H1 (cell line): ENCODE data around the gene ANKRD65. TPM values are rescaled to one million over a fixed set of nuclear protein-coding genes. Genes with fewer than 3 reads are reported as not detected.
A peak's percentile ranks its signal among the peaks of the same experiment; 100 is the strongest.

ENCODE experiments used
- CEBPB ChIP-seq: IDR thresholded peaks from 2 replicates; pipeline ENCODE4 v1.6.1; 2012; ENCODE audit warnings: low read depth, low read length
- CHD2 ChIP-seq: IDR thresholded peaks from 2 replicates; pipeline ENCODE4 v1.6.1; 2012; ENCODE audit warnings: low read length, improper control_type of control experiment
- CREB1 ChIP-seq: IDR thresholded peaks from 2 replicates; pipeline ENCODE4 v1.6.1; 2012; ENCODE audit warnings: inconsistent platforms
- CTBP2 ChIP-seq: IDR thresholded peaks from 2 replicates; pipeline ENCODE4 v1.7.0; 2011; ENCODE audit warnings: borderline replicate concordance, mild to moderate bottlenecking, moderate library complexity, mixed read lengths, low read length; ENCODE audit not compliant: insufficient read depth, insufficient read length
- GABPA ChIP-seq: IDR thresholded peaks from 2 replicates; pipeline ENCODE4 v1.6.1; 2011; ENCODE audit warnings: mild to moderate bottlenecking, low read length, moderate library complexity, borderline replicate concordance; ENCODE audit not compliant: insufficient read depth
- NANOG ChIP-seq: IDR thresholded peaks from 2 replicates; pipeline ENCODE4 v1.6.1; 2011; ENCODE audit warnings: low read length, low read depth, mild to moderate bottlenecking, inconsistent platforms; ENCODE audit not compliant: insufficient read depth, poor library complexity, severe bottlenecking
- PHF8 ChIP-seq: fragments of 200-600 bp; sonication (generic); conservative IDR thresholded peaks from 2 replicates; pipeline ENCODE4 v1.7.1; 2012; ENCODE audit warnings: low read depth, mild to moderate bottlenecking, inconsistent platforms, low read length, moderate library complexity
- POLR2AphosphoS5 ChIP-seq: IDR thresholded peaks from 2 replicates; pipeline ENCODE4 v1.6.1; 2011; ENCODE audit warnings: low read depth, low read length
- RAD21 ChIP-seq, 2 experiments: IDR thresholded peaks in 1 of 2; conservative IDR thresholded peaks in 1 of 2; 2 replicates each; pipeline ENCODE4 v1.6.1; 2011; ENCODE audit warnings: low read depth in 2 of 2, low read length in 2 of 2, improper control_type of control experiment in 1 of 2, inconsistent platforms in 1 of 2, mild to moderate bottlenecking in 1 of 2, moderate library complexity in 1 of 2
- RFX5 ChIP-seq: IDR thresholded peaks from 2 replicates; pipeline ENCODE4 v1.6.1; 2011; ENCODE audit warnings: low read depth, low read length, improper control_type of control experiment, borderline replicate concordance
- SIN3A ChIP-seq, 2 experiments: IDR thresholded peaks in 1 of 2; conservative IDR thresholded peaks in 1 of 2; 2 replicates each; pipeline ENCODE4 v1.6.1; 2011 to 2012; ENCODE audit warnings: low read length in 2 of 2, improper control_type of control experiment in 1 of 2, low read depth in 1 of 2, mild to moderate bottlenecking in 1 of 2
- SP1 ChIP-seq: IDR thresholded peaks from 2 replicates; pipeline ENCODE4 v1.6.1; 2011; ENCODE audit warnings: low read depth, low read length
- SP2 ChIP-seq: IDR thresholded peaks from 2 replicates; pipeline ENCODE4 v1.6.1; 2012; ENCODE audit warnings: mild to moderate bottlenecking, low read length, inconsistent platforms
- SRF ChIP-seq: IDR thresholded peaks from 2 replicates; pipeline ENCODE4 v1.6.1; 2011; ENCODE audit warnings: mild to moderate bottlenecking, low read depth, low read length, moderate library complexity
- TAF1 ChIP-seq: IDR thresholded peaks from 2 replicates; pipeline ENCODE4 v1.6.1; 2011; ENCODE audit warnings: mild to moderate bottlenecking, low read depth, low read length
- TBP ChIP-seq: IDR thresholded peaks from 2 replicates; pipeline ENCODE4 v1.6.1; 2011; ENCODE audit warnings: low read depth, low read length, improper control_type of control experiment
- polyA plus RNA-seq, 7 experiments: library from polyadenylated mRNA; depleted of rRNA in 3 of 7; stranded (reverse) in 5 of 7; unstranded in 2 of 7; fragments of >200 nt in 5 of 7; fragments of 200-250 nt in 2 of 7; gene quantifications; 1 replicate in 5 of 7; 2 replicates in 1 of 7; 4 replicates in 1 of 7; pipeline versions ENCODE4 v1.2.1 to v1.2.3, GENCODE V29; 2011 to 2013; ENCODE audit warnings: missing spikeins in 2 of 7, mixed read lengths in 2 of 7
- total RNA-seq: library from RNA; stranded (reverse); fragmentation: NEBNext Ultra II Directional; extraction: Animal tissue kit (Norgen Biotek cat#: 25700); gene quantifications from 2 replicates; pipeline ENCODE4 v1.2.1, GENCODE V29; 2021
- TF ChIP-seq, protein P1 (sequence below): IDR thresholded peaks from 2 replicates; pipeline ENCODE4 v1.6.1; 2012; ENCODE audit warnings: inconsistent platforms
- TF ChIP-seq, protein P2 (sequence below), 3 experiments: IDR thresholded peaks; 1 replicate in 2 of 3; 2 replicates in 1 of 3; pipeline versions ENCODE4 v1.5.1 to v1.6.1; 2011; ENCODE audit warnings: low read length in 3 of 3, mild to moderate bottlenecking in 3 of 3, inconsistent platforms in 2 of 3, low read depth in 1 of 3, moderate library complexity in 1 of 3; ENCODE audit not compliant: insufficient read depth in 1 of 3; ENCODE audit errors: control extremely low read depth in 1 of 3
- TF ChIP-seq, protein P3 (sequence below): IDR thresholded peaks from 2 replicates; pipeline ENCODE4 v1.6.1; 2011; ENCODE audit warnings: low read length, improper control_type of control experiment

The ANKRD65 gene
- total and polyA plus RNA-seq, 2 of the 8 experiments (the other 6 are each of a cell fraction or from before 2014, with no cell fraction given): 1.8 to 2.0 TPM

DNA sequence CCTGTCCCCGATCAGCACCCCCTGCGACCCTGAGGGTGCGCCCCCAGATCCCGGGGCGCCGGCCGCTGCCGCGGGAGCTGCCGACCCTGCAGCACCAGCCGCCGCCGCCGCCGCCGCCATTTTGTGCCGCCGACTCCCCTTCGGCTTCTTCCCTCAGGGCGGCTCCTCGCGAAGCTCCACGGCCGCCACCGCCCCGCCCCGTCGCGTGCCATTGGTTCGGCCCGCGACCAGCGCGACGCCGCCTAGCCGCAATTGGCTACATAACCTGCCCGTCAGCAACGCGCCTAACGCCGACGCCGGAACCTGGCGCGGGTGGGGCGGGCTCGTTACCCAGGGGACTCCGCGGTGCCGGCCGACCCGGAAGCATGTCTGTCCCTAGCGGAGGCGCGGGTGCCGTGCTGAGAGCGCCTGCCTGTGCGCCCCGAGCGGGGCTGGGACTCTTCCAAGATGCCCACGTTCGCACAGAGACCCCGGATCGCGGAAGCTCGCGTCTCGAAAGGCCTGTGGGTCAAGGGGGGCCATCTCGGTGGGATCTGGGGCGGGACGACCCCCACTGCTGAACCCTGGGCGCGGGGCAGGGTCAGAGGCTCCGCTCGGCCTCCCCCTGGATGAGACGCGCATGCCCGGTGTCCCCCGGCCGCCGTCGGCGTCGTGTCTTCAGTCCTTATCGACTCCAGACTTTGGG is 21.7 kb downstream of the ANKRD65 start, which contains the start of gene CCNL2 (continued):
- TF ChIP-seq NANOG (no peak), CREB1 (peak; percentile 95), TBP (peak; percentile 51; the same call in 1 of the 2 replicates), SP2 (peak; percentile 88), CEBPB (no peak), SIN3A (conservative IDR thresholded peaks at IDR 0.05 in 1 of 2, IDR thresholded peaks at IDR 0.05 in 1 of 2; ENCODE audit: low read depth in 1 of 2, low read length in 2 of 2) (peak in 1 of 2 experiments; percentile 93; a peak in 2 of 4 replicates), PHF8 (peak; percentile 89), POLR2AphosphoS5 (peak; percentile 35), CTBP2 (no peak), TAF1 (peak; percentile 82), CHD2 (peak; percentile 94), SRF (0 out of 2 replicates have a peak, but pooled peaks have one; percentile 4), GABPA (peak; percentile 83; the same call in 1 of the 2 replicates), RFX5 (0 out of 2 replicates have a peak, but pooled peaks have one; percentile 9), RAD21 (IDR thresholded peaks at IDR 0.05 in 1 of 2, conservative IDR thresholded peaks at IDR 0.05 in 1 of 2; ENCODE audit: low read depth in 2 of 2, low read length in 2 of 2) (peak; percentile 6 to 24; a peak in 2 of 4 replicates), SP1 (peak; percentile 98)
- TF ChIP-seq, protein P1, sequence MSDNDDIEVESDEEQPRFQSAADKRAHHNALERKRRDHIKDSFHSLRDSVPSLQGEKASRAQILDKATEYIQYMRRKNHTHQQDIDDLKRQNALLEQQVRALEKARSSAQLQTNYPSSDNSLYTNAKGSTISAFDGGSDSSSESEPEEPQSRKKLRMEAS: peak; percentile 40; the same call in 1 of the 2 replicates
- TF ChIP-seq, protein P2, sequence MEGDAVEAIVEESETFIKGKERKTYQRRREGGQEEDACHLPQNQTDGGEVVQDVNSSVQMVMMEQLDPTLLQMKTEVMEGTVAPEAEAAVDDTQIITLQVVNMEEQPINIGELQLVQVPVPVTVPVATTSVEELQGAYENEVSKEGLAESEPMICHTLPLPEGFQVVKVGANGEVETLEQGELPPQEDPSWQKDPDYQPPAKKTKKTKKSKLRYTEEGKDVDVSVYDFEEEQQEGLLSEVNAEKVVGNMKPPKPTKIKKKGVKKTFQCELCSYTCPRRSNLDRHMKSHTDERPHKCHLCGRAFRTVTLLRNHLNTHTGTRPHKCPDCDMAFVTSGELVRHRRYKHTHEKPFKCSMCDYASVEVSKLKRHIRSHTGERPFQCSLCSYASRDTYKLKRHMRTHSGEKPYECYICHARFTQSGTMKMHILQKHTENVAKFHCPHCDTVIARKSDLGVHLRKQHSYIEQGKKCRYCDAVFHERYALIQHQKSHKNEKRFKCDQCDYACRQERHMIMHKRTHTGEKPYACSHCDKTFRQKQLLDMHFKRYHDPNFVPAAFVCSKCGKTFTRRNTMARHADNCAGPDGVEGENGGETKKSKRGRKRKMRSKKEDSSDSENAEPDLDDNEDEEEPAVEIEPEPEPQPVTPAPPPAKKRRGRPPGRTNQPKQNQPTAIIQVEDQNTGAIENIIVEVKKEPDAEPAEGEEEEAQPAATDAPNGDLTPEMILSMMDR (IDR thresholded peaks at IDR 0.05; ENCODE audit: control extremely low read depth in 1 of 3, insufficient read depth in 1 of 3, low read depth in 1 of 3, low read length in 3 of 3): peak in 2 of 3 experiments; percentile 59 to 60; a peak in 3 of 4 replicates
- TF ChIP-seq, protein P3, sequence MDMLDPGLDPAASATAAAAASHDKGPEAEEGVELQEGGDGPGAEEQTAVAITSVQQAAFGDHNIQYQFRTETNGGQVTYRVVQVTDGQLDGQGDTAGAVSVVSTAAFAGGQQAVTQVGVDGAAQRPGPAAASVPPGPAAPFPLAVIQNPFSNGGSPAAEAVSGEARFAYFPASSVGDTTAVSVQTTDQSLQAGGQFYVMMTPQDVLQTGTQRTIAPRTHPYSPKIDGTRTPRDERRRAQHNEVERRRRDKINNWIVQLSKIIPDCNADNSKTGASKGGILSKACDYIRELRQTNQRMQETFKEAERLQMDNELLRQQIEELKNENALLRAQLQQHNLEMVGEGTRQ: no peak; the same call in 1 of the 2 replicates
